Motor neuron (in vitro differentiated cells): ENCODE data around the gene TOR1AIP1. TPM values are rescaled to one million over a fixed set of nuclear protein-coding genes. Genes with fewer than 3 reads are reported as not detected.
A peak's percentile ranks its signal among the peaks of the same experiment; 100 is the strongest.
"Not testable (repeated sequence)": the region's sequence is repeated elsewhere in the genome, so short reads cannot be mapped to it uniquely, and the experiment has no call there.

Experiments
- ATAC-seq, 8 experiments: fragments of 200-7000 bp; cut with Tn5 transposase; replicated peaks in 6 of 8; 2 replicates each; pipeline ENCODE4 v1.8.0; 2021; ENCODE audit warnings: mild to moderate bottlenecking in 8 of 8, moderate library complexity in 8 of 8
- H3K27ac ChIP-seq, 2 donors: fragments of 250-450 bp; sonication (Bioruptor Pico); 2 replicates each; pipeline ENCODE4 v1.9.0; 2021; ENCODE audit warnings: antibody characterized with exemption in 2 of 2, mild to moderate bottlenecking in 2 of 2, moderate library complexity in 1 of 2
- H3K4me1 ChIP-seq, 2 donors: fragments of 250-450 bp; sonication (Bioruptor Pico); replicated peaks in 1 of 2; 2 replicates each; pipeline ENCODE4 v1.6.1; 2021; ENCODE audit warnings: antibody characterized with exemption in 2 of 2, mild to moderate bottlenecking in 2 of 2, moderate library complexity in 1 of 2
- H3K4me3 ChIP-seq, 5 donors: fragments of 250-450 bp; sonication (Bioruptor Pico); 2 replicates each; pipeline ENCODE4 v1.9.0; 2021; ENCODE audit warnings: antibody characterized with exemption in 5 of 5, mild to moderate bottlenecking in 5 of 5, moderate library complexity in 4 of 5
- WGBS, 10 experiments: fragments of 450-650 bp; shearing (Covaris generic); methylation state at CpG; one replicate each; pipeline ENCODE4 v1.0.0; 2022; 5-methylcytosine and 5-hydroxymethylcytosine counted together
- in situ Hi-C, 9 experiments: fragments of 400-800 bp; cut with MboI; loops; one replicate each; pipeline ENCODE4 v1.15.0; 2021; ENCODE audit warnings: low sequenced_read_pairs in 9 of 9, low pct_unique_long_range_greater_than_20kb in 2 of 9; ENCODE audit not compliant: unreplicated experiment in 9 of 9
- total RNA-seq, 8 experiments: library from RNA; unstranded; fragments of 300-600 nt; gene quantifications; 2 replicates each; pipeline versions ENCODE4 v1.2.3 to v1.2.4, GENCODE V29; 2022

The TOR1AIP1 gene
- total RNA-seq = 10 to 100 TPM; 10.5 to 47.7 (median 23.7) TPM

GRCh38 chr1:179882253-179883039 lies at the start of gene TOR1AIP1:
Gene TOR1AIP1, plus strand, starts transcription at chr1:179882285. Its CDS starts 218 bp downstream, at chr1:179882503.
- WGBS, 10 experiments = 0 to 2% (median 0%) methylated on average over 1 to 37 of the region's 72 CpGs; no CpG with 5 or more reads in 3 of the 10 experiments
- in situ Hi-C loops = no loop called here
- Histone ChIP-seq H3K4me3 (peak within 1 kb of the TSS; percentile 57 to 79 (median 69)), H3K27ac (peak within 1 kb of the TSS; percentile 99), H3K4me1 (peaks cover 3 to 12% of the 10 kb centered on the region in 2 donors)
- ATAC-seq = peak; percentile 73 to 88 (median 83)

DNA sequence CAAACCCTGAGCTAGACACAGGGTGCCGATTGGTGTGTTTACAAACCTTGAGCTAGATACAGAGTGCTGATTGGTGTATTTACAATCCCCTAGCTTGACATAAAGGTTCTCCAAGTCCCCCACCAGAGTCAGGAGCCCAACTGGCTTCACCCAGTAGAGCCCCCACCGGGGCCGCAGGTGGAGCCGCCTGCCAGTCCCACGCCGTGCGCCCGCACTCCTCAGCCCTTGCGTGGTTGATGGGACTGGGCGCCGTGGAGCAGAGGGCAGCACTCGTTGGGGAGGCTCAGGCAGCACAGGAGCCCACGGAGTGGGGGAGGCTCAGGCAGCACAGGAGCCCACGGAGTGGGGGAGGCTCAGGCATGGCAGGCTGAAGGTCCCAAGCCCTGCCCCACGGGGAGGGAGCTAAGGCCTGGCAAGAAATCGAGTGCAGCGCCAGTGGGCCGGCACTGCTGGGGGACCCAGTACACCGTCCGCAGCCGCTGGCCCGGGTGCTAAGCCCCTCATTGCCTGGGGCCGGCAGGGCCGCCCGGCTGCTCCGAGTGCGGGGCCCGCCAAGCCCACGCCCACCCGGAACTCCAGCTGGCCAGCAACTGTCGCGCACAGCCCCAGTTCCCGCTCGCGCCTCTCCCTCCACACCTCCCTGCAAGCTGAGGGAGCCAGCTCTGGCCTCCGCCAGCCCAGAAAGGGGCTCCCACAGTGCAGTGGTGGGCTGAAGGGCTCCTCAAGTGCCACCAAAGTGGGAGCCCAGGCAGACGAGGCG lies 45.2 kb upstream of the TOR1AIP1 start:
- H3K4me1 ChIP-seq, in situ Hi-C loops, H3K27ac ChIP-seq, ATAC-seq, H3K4me3 ChIP-seq: not testable (repeated sequence)
- 89 to 100% (median 96%) methylated on average over 1 to 26 of the region's 38 CpGs; no CpG with 5 or more reads in 7 of the 10 experiments for WGBS, 10 experiments

GRCh38 chr1:179840107-179840506 lies 42.0 kb upstream of the TOR1AIP1 start:
- in situ Hi-C loops = no loop called here
- Histone ChIP-seq H3K4me1 (no peaks in the 10 kb centered on the region), H3K4me3 (no peak overlapping the region), H3K27ac (no peak overlapping the region)
- ATAC-seq = no peak
- WGBS, 10 experiments = 75 to 100% (median 93%) methylated on average over 1 to 3 of the region's 3 CpGs; no CpG with 5 or more reads in 1 of the 10 experiments

GRCh38 chr1:179848233-179848632 lies 33.9 kb upstream of the TOR1AIP1 start:
- in situ Hi-C loops = no loop called here
- H3K4me3 ChIP-seq = no peak overlapping the region
- no peak for ATAC-seq
- H3K4me1 ChIP-seq = no peaks in the 10 kb centered on the region
- WGBS, 10 experiments = 79 to 100% (median 92%) methylated on average over 1 to 3 of the region's 3 CpGs
- no peak overlapping the region for H3K27ac ChIP-seq

- in situ Hi-C loops = no loop called here
- no peak for ATAC-seq
- Histone ChIP-seq H3K27ac (no peak overlapping the region), H3K4me1 (no peaks in the 10 kb centered on the region), H3K4me3 (no peak overlapping the region)
- WGBS, 10 experiments = 0 to 100% (median 82%) methylated on average over 1 of the region's 1 CpG; no CpG with 5 or more reads in 1 of the 10 experiments
Measured at GRCh38 chr1:179853102-179853501, 29.0 kb upstream of the TOR1AIP1 start.

- ATAC-seq, in situ Hi-C loops, H3K27ac ChIP-seq, H3K4me3 ChIP-seq: not testable (repeated sequence)
- H3K4me1 ChIP-seq = peaks cover 7 to 13% of the 10 kb centered on the region in 2 donors
- 95 to 100% (median 100%) methylated on average over 1 to 4 of the region's 4 CpGs; no CpG with 5 or more reads in 4 of the 10 experiments for WGBS, 10 experiments
Measured at GRCh38 chr1:179855831-179856230, 26.3 kb upstream of the TOR1AIP1 start.

GRCh38 chr1:179856296-179856695 lies 25.8 kb upstream of the TOR1AIP1 start:
- in situ Hi-C loops = no loop called here
- WGBS, 10 experiments = 88 to 100% (median 97%) methylated on average over 1 to 2 of the region's 2 CpGs; no CpG with 5 or more reads in 6 of the 10 experiments

GRCh38 chr1:179857009-179857408 lies 25.1 kb upstream of the TOR1AIP1 start:
- H3K4me1 ChIP-seq = peaks cover 9 to 14% of the 10 kb centered on the region in 2 donors
- in situ Hi-C loops = no loop called here
- no peak for ATAC-seq
- no peak overlapping the region for H3K4me3 ChIP-seq
- WGBS, 10 experiments = 95 to 100% (median 100%) methylated on average over 1 to 4 of the region's 4 CpGs; no CpG with 5 or more reads in 4 of the 10 experiments
- no peak overlapping the region for H3K27ac ChIP-seq

More at GRCh38 chr1:179856296-179856695, 25.8 kb upstream of the TOR1AIP1 start:
- Histone ChIP-seq H3K4me3 (no peak overlapping the region), H3K4me1 (peaks cover 9 to 14% of the 10 kb centered on the region in 2 donors), H3K27ac (no peak overlapping the region)
- ATAC-seq = no peak

DNA sequence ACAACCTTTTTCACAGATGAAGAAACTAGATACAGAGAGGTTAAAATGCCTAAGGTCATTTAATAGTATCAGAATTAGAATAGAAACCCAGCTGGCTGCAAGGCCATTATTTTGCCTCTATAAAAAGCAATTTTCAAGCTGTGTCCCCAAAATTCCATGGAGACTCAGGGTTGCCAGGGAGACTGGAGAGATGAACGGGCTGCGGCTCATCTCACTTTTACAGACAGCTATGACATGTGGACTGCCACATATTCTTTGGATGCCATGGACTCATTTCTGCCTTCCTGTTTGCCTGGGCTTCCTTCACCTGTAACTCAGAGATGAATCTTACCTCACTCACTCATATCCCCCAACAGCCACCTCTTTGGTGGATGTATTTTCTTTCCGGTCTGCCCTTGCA lies 21.4 kb upstream of the TOR1AIP1 start:
- WGBS, 10 experiments = 20 to 100% (median 73%) methylated on average over 1 to 3 of the region's 3 CpGs; no CpG with 5 or more reads in 2 of the 10 experiments
- Histone ChIP-seq H3K27ac (no peak overlapping the region), H3K4me3 (no peak overlapping the region), H3K4me1 (peaks cover 9 to 14% of the 10 kb centered on the region in 2 donors)
- ATAC-seq = peak in 1 of 8 experiments; percentile 41
- in situ Hi-C loops = no loop called here

DNA sequence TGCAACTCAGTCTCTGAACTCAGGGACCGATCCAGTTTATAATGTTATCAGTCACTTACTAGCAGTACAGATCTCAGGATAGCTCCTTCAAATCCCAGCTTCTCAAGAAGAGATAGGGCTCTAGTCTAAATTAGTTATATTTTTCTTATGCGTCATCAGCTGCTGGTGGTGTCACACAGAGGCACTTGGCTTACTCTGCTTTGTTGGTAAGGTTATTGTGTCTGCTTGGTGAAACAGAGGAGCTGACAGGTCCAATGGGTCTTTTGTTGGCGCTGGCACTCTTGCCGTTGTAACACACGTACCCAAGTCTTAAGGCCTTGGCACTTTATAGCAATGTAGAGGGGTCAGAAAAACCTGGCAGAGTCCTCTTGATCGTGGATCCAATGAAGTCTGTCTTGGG lies 16.7 kb upstream of the TOR1AIP1 start:
- ATAC-seq = no peak
- H3K27ac ChIP-seq = no peak overlapping the region
- in situ Hi-C loops = no loop called here
- peaks cover 4% of the 10 kb centered on the region in 2 donors for H3K4me1 ChIP-seq
- WGBS, 10 experiments = 71 to 100% (median 90%) methylated on average over 1 to 4 of the region's 6 CpGs; no CpG with 5 or more reads in 2 of the 10 experiments
- no peak overlapping the region for H3K4me3 ChIP-seq

DNA sequence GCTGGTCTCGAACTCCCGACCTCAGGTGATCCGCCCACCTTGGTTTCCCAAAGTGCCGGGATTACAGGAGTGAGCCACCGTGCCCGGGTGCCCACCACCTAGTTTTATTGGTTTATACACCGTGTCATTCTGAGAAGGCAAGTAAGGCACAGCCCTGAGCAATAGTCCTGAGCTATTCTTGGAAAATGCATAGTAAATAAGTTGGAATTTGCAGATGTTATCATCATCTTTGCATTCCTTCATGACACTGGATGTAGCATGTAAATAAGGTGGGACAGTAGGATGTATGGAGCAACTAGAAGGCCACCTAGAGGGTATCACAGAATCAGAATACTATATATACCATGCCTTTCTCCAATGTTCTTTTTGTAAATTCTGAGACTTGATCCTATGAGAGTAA lies 15.5 kb upstream of the TOR1AIP1 start:
- Histone ChIP-seq H3K27ac (no peak overlapping the region), H3K4me3 (no peak overlapping the region), H3K4me1 (no peaks in the 10 kb centered on the region)
- in situ Hi-C loops = no loop called here
- 65 to 100% (median 92%) methylated on average over 1 to 5 of the region's 7 CpGs; no CpG with 5 or more reads in 2 of the 10 experiments for WGBS, 10 experiments
- peak in 3 of 8 experiments; percentile 18 to 70 (median 39) for ATAC-seq

GRCh38 chr1:179867493-179868330 lies 14.4 kb upstream of the TOR1AIP1 start:
- in situ Hi-C loops = no loop called here
- WGBS, 10 experiments = 0 to 67% (median 0%) methylated on average over 1 of the region's 1 CpG; no CpG with 5 or more reads in 3 of the 10 experiments
- no peak overlapping the region for H3K4me3 ChIP-seq
- H3K27ac ChIP-seq = no peak overlapping the region
- no peaks in the 10 kb centered on the region for H3K4me1 ChIP-seq
- peak in 5 of 8 experiments; percentile 31 to 93 (median 92) for ATAC-seq
